Stimulated activated CD4-positive, alpha-beta T cell treated with anti-CD3 and anti-CD28 coated beads, TNF-alpha, amount 100 ng/mL, for 1 hour (primary cell): ENCODE measurements around the gene SERPINE1.
A peak's percentile ranks its signal among the peaks of the same experiment; 100 is the strongest.

ENCODE experiments used
- DNase-seq, 3 donors: peaks; one replicate each; pipeline ENCODE4 v3.0.0-alpha.2; 2020; ENCODE audit warnings: low read depth in 3 of 3, low spot score in 1 of 3

SERPINE1 gene

GRCh38 chr7:101167645-101168411 is 40.9 kb downstream of the SERPINE1 start:
- DNase-seq = no peak

GRCh38 chr7:101168412-101169049 is 41.6 kb downstream of the SERPINE1 start:
- DNase-seq = no peak

DNA sequence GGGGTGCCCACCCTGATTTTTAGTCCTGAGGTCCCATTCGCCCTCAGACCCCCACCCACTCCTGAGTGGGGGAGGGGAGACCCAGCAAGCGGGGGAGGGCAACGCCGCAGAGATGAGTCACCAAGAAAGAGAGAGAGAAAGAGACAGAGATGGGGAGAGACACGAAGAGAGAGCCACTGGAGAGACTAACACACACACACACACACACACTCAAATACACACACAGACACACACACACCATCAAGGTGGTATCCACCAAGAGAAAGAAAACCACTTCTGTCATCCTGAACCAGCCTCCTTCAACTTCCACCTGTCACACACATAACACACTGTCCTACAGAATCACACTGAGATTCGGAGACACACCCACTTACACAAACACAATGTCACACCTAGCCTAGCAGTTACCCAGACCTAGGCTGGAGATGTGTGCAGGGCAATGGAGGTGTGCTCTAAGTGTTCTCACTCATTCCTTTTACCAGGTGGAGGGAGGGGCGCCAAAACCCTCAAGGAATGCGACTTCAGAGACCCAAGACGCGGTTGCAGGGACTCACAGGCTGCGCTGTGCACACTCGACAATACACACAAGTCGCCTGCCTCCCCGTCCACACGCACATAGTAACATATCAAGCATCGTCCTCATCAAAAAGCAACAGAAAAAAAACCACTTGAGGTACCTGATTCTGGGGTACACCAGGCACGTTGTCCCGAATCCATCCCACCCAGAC is 42.4 kb downstream of the SERPINE1 start:
- no peak for DNase-seq

- peak; percentile 31 to 81 (median 63) for DNase-seq
Observed at GRCh38 chr7:101169838-101170551, 43.1 kb downstream of the SERPINE1 start.

GRCh38 chr7:101170617-101171441 is 43.9 kb downstream of the SERPINE1 start:
- no peak for DNase-seq

GRCh38 chr7:101171442-101171837 is 44.5 kb downstream of the SERPINE1 start:
- DNase-seq = no peak

- DNase-seq = no peak
Observed at GRCh38 chr7:101172005-101172853, 45.3 kb downstream of the SERPINE1 start.

GRCh38 chr7:101172854-101173751 is 46.2 kb downstream of the SERPINE1 start:
- DNase-seq = no peak

- peak in 2 of 3 donors; percentile 31 to 58 for DNase-seq
Observed at GRCh38 chr7:101173752-101174244, 46.9 kb downstream of the SERPINE1 start.

GRCh38 chr7:101174322-101174854 is 47.5 kb downstream of the SERPINE1 start:
- DNase-seq = no peak

GRCh38 chr7:101175664-101176063 is 48.8 kb downstream of the SERPINE1 start:
- DNase-seq = no peak

DNA sequence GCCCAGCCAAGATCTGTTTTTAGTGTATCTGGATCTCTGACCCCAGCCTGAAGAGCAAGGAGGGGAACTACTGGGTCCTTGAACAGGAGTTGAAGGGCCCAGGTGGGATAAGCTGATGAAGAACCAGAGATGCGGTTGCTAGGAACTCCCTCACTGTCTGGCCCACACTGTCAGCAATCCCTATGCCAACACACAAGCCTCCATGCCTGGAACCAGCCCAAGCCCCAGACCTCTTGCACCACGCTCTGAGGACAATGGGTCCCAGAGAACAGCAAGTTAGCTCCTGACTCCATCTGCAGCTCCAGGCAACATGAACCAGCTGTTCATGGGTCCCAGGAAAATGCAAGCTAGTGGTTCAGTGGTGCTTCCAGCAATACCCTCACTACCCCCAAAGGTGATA is 50.7 kb downstream of the SERPINE1 start:
- no peak for DNase-seq

- no peak for DNase-seq
Observed at GRCh38 chr7:101179117-101179516, 52.2 kb downstream of the SERPINE1 start.

DNA sequence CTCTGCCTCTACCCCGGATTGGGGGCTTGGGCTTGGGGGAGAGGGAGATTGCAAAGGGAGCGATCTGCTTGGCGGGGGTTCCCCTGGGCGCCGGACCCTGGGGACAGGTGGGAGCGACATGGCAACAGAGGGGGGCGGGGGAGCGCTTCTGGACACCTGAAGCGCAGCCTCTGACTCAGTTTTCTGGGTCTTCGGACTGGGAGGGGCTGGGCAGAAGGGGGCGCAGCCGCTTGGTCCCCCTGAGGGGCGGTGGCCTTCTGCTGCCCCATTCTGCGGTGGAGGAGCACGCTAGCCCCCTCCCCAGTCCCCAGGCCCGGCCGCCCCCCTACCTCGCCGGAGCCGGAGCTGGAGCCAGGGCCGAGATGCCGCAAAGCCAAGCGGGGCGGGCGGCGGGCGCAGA is 52.8 kb downstream of the SERPINE1 start:
- DNase-seq = no peak

- no peak for DNase-seq
Observed at GRCh38 chr7:101180130-101180755, 53.3 kb downstream of the SERPINE1 start, which contains the start of gene NAT16. NAT16 (minus strand) TSS chr7:101180293; CDS start chr7:101174807, 5,486 bp downstream.

- DNase-seq = no peak
Observed at GRCh38 chr7:101185258-101185839, 58.4 kb downstream of the SERPINE1 start.

DNA sequence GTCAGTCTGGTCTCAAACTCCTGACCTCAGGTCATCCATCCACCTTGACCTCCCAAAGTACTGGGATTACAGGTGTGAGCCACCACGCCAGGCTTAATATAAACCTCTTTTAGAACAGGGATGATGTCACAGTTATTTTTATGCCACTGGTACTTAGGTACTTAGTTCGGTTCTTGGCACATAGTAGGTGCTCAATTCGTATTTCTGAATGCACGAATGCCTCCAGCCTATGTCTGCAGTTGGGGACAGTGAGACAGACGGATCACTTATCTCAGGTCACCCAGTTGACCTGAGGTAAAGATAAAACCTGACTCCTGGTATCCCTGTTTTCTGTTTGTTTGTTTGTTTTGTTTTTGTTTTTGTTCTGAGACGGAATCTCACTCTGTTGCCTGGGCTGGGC is 59.3 kb downstream of the SERPINE1 start:
- DNase-seq = no peak
